ENCODE data around the gene PRPF8. TPM values are rescaled to one million over a fixed set of nuclear protein-coding genes. Genes with fewer than 3 reads are reported as not detected.
A peak's percentile ranks its signal among the peaks of the same experiment; 100 is the strongest.

Gene PRPF8
- total and polyA plus RNA-seq, 10 of the 15 experiments (the other 5 are each of a cell fraction or from before 2014, with no cell fraction given): 77.2 to 337 (median 162) TPM

GRCh38 chr17:1716912-1717695, 32.4 kb upstream of the PRPF8 start (continued):
- TF ChIP-seq NBN (IDR thresholded peaks at IDR 0.05): peak; percentile 79
- TF ChIP-seq MAX (IDR thresholded peaks at IDR 0.05; ENCODE audit: low read depth, low read length): peak; percentile 43; the same call in 1 of the 2 replicates
- no peak for TF ChIP-seq ESRRA (IDR thresholded peaks at IDR 0.05; ENCODE audit: low read length)
- no peak for TF ChIP-seq BCL3 (IDR thresholded peaks at IDR 0.05; ENCODE audit: borderline replicate concordance, insufficient read depth, low read depth, low read length, poor library complexity, severe bottlenecking)
- no peak for TF ChIP-seq YBX1 (IDR thresholded peaks at IDR 0.05)
- no peak for TF ChIP-seq MTA3 (IDR thresholded peaks at IDR 0.05; ENCODE audit: borderline replicate concordance, low read length)
- TF ChIP-seq ETV6 (conservative IDR thresholded peaks at IDR 0.05 in 1 of 2, IDR thresholded peaks at IDR 0.05 in 1 of 2; ENCODE audit: borderline replicate concordance in 1 of 2, low read depth in 1 of 2): no peak
- TF ChIP-seq ZZZ3 (IDR thresholded peaks at IDR 0.05; ENCODE audit: control insufficient read depth, insufficient read length, low read depth): no peak
- TF ChIP-seq SUPT20H (IDR thresholded peaks at IDR 0.05; ENCODE audit: borderline replicate concordance, control insufficient read depth, low read depth, low read length): no peak
- TF ChIP-seq TAF1 (IDR thresholded peaks at IDR 0.05; ENCODE audit: borderline replicate concordance, low read depth, low read length): peak; percentile 69; the same call in 1 of the 2 replicates
- TF ChIP-seq NR2C1 (IDR thresholded peaks at IDR 0.05): peak; percentile 81
- 0 out of 2 replicates have a peak, but pooled peaks have one; percentile 58 for TF ChIP-seq ZBTB33 (IDR thresholded peaks at IDR 0.05)
- TF ChIP-seq NRF1 (conservative IDR thresholded peaks at IDR 0.05; ENCODE audit: low read depth, low read length): no peak
- TF ChIP-seq MXI1 (IDR thresholded peaks at IDR 0.05; ENCODE audit: low read depth, low read length): peak; percentile 63
- TF ChIP-seq PBX3 (IDR thresholded peaks at IDR 0.05; ENCODE audit: insufficient replicate concordance, low read depth, low read length): peak; percentile 72
- TF ChIP-seq CUX1 (IDR thresholded peaks at IDR 0.05; ENCODE audit: insufficient replicate concordance, low read depth, low read length): peak; percentile 76
- TF ChIP-seq CHD2 (IDR thresholded peaks at IDR 0.05; ENCODE audit: borderline replicate concordance, low read depth, low read length): peak; percentile 91
- TF ChIP-seq EP300 (IDR thresholded peaks at IDR 0.05; ENCODE audit: borderline replicate concordance in 1 of 2, control insufficient read depth in 1 of 2, low read depth in 2 of 2, low read length in 2 of 2): peak; percentile 6 to 30; a peak in 2 of 4 replicates
